C4-2B (cell line): ENCODE data around the gene TOM1L2.
A peak's percentile ranks its signal among the peaks of the same experiment; 100 is the strongest.

Experiments
- H3K27ac ChIP-seq: fragments of 450-650 bp; 2 replicates; pipeline ENCODE4 v1.5.1; 2017
- CTCF ChIP-seq: fragments of 450-650 bp; conservative IDR thresholded peaks from 2 replicates; pipeline ENCODE4 v1.5.1; 2017; ENCODE audit warnings: mild to moderate bottlenecking
- ZFX ChIP-seq: fragments of 450-650 bp; IDR thresholded peaks from 2 replicates; pipeline ENCODE4 v1.6.1; 2017

The TOM1L2 gene

GRCh38 chr17:17843096-17843495, 129.1 kb downstream of the TOM1L2 start:
- TF ChIP-seq CTCF (no peak), ZFX (no peak)
- H3K27ac ChIP-seq: peak overlapping the region; percentile 99

GRCh38 chr17:17842111-17842876, 129.9 kb downstream of the TOM1L2 start:
- TF ChIP-seq CTCF: no peak
- no peak for TF ChIP-seq ZFX
- peak overlapping the region; percentile 99 for H3K27ac ChIP-seq

GRCh38 chr17:17841601-17842025, 130.6 kb downstream of the TOM1L2 start:
- no peak for TF ChIP-seq CTCF
- TF ChIP-seq ZFX: peak; percentile 30; the same call in 1 of the 2 replicates
- H3K27ac ChIP-seq: peak overlapping the region; percentile 99

- peak overlapping the region; percentile 99 for H3K27ac ChIP-seq
- no peak for TF ChIP-seq CTCF
- TF ChIP-seq ZFX: no peak
Observed at GRCh38 chr17:17840751-17841591, 131.2 kb downstream of the TOM1L2 start.

- TF ChIP-seq CTCF: no peak
- no peak for TF ChIP-seq ZFX
- peak overlapping the region; percentile 99 for H3K27ac ChIP-seq
Observed at GRCh38 chr17:17839791-17840707, 132.2 kb downstream of the TOM1L2 start.

- no peak for TF ChIP-seq ZFX
- no peak for TF ChIP-seq CTCF
- peak overlapping the region; percentile 99 for H3K27ac ChIP-seq
Observed at GRCh38 chr17:17837966-17838962, 133.9 kb downstream of the TOM1L2 start.
